Panc1 (cell line): ENCODE data around the gene CSNK2A1. TPM values are rescaled to one million over a fixed set of nuclear protein-coding genes. Genes with fewer than 3 reads are reported as not detected.

Experiments
- ATAC-seq: fragments of 200-7000 bp; cut with Tn5 transposase; 2 replicates; pipeline ENCODE4 v1.9.1; 2020; ENCODE audit warnings: mild to moderate bottlenecking, moderate library complexity
- BruUV-seq: library from RNA; stranded (reverse); fragments of 400-500 nt; replicated peaks from 2 replicates; lab custom pipeline; 2021; lab: Mats Ljungman, UMichigan
- CTCF ChIA-PET: fragments of 300-600 bp; sonication (Branson Sonifier 250); formaldehyde crosslinking; loops from one replicate; lab custom pipeline; 2022; ENCODE audit warnings: antibody characterized with exemption; lab: Charles Lee
- POLR2A ChIA-PET: fragments of 300-600 bp; sonication (Branson Sonifier 250); formaldehyde crosslinking; loops from one replicate; lab custom pipeline; 2022; ENCODE audit warnings: antibody characterized with exemption; lab: Charles Lee
- DNase-seq: peaks from one replicate; pipeline ENCODE4 v3.0.0-alpha.2; 2010; ENCODE audit warnings: low read depth, low spot score
- H3K27ac ChIP-seq: 2 replicates; pipeline ENCODE4 v1.5.1; 2011; ENCODE audit warnings: mild to moderate bottlenecking, low read length, inconsistent platforms
- H3K27me3 ChIP-seq: fragments of 200-500 bp; sonication (Bioruptor generic); 2 replicates; pipeline ENCODE4 v1.6.0; 2014; ENCODE audit warnings: low read length, inconsistent platforms; ENCODE audit not compliant: control insufficient read depth, insufficient read depth
- H3K36me3 ChIP-seq: fragments of 200-500 bp; sonication (Bioruptor generic); 2 replicates; pipeline ENCODE4 v1.5.1; 2014; ENCODE audit warnings: inconsistent platforms, mild to moderate bottlenecking, low read length, moderate library complexity; ENCODE audit not compliant: control insufficient read depth, insufficient read depth
- H3K4me1 ChIP-seq: 2 replicates; pipeline ENCODE4 v1.5.1; 2011; ENCODE audit warnings: inconsistent platforms, mild to moderate bottlenecking, low read length, moderate library complexity; ENCODE audit not compliant: control insufficient read depth, insufficient read depth
- H3K4me3 ChIP-seq, 2 experiments: 2 replicates each; pipeline ENCODE4 v1.5.1; 2011 to 2012; ENCODE audit warnings: low read depth in 2 of 2, low read length in 2 of 2, mild to moderate bottlenecking in 2 of 2, inconsistent platforms in 1 of 2, moderate library complexity in 1 of 2
- H3K9me3 ChIP-seq: fragments of 200-500 bp; sonication (Bioruptor generic); 2 replicates; pipeline ENCODE4 v1.5.1; 2014; ENCODE audit warnings: low read depth, mild to moderate bottlenecking, inconsistent platforms, low read length, moderate library complexity; ENCODE audit not compliant: control insufficient read depth, insufficient read depth
- CTCF ChIP-seq: fragments of 450-650 bp; IDR thresholded peaks from 2 replicates; pipeline ENCODE4 v1.5.1; 2017; ENCODE audit warnings: mild to moderate bottlenecking
- POLR2AphosphoS5 ChIP-seq: IDR thresholded peaks from 2 replicates; pipeline ENCODE4 v1.6.1; 2012; ENCODE audit warnings: mild to moderate bottlenecking, low read depth, low read length, moderate library complexity
- REST ChIP-seq, 2 experiments: IDR thresholded peaks; 2 replicates each; pipeline ENCODE4 v1.6.1; 2011 to 2012; ENCODE audit warnings: low read depth in 2 of 2, control low read depth in 1 of 2, low read length in 1 of 2, mild to moderate bottlenecking in 1 of 2, moderate library complexity in 1 of 2; ENCODE audit not compliant: insufficient read depth in 1 of 2
- SIN3A ChIP-seq: IDR thresholded peaks from 2 replicates; pipeline ENCODE4 v1.6.1; 2012; ENCODE audit warnings: low read depth, mild to moderate bottlenecking, low read length, moderate library complexity, borderline replicate concordance; ENCODE audit not compliant: insufficient read depth
- TCF7L2 ChIP-seq: IDR thresholded peaks from 2 replicates; pipeline ENCODE4 v1.6.1; 2011; ENCODE audit warnings: mild to moderate bottlenecking, low read depth, low read length, inconsistent platforms
- in situ Hi-C: cut with HindIII; loops from 2 replicates; pipeline ENCODE4 v1.10.0; 2016; ENCODE audit warnings: low sequenced_read_pairs, low pct_unique_long_range_greater_than_20kb
- intact Hi-C: fragments of 100-400 bp; cut with micrococcal nuclease; formaldehyde crosslinking; loops from one replicate; pipeline ENCODE4 v1.10.0; 2022; ENCODE audit not compliant: unreplicated experiment
- total RNA-seq: library from RNA; stranded (reverse); gene quantifications from one replicate; pipeline ENCODE4 v1.2.1, GENCODE V29; 2021; ENCODE audit not compliant: unreplicated experiment

The CSNK2A1 gene
- total RNA-seq, 1 experiment from 2014 or later: 191 TPM

GRCh38 chr20:438571-439469 is 104.8 kb downstream of the CSNK2A1 start:
- TF ChIP-seq CTCF (no peak), TCF7L2 (no peak), SIN3A (no peak), REST (IDR thresholded peaks at IDR 0.05; ENCODE audit: insufficient read depth in 1 of 2, low read depth in 2 of 2, low read length in 1 of 2) (no peak), POLR2AphosphoS5 (no peak)
- H3K9me3 ChIP-seq: no peaks in the 10 kb centered on the region
- no peaks in the 10 kb centered on the region for H3K4me1 ChIP-seq
- H3K4me3 ChIP-seq: no peak overlapping the region
- peaks cover 15% of the 10 kb centered on the region for H3K36me3 ChIP-seq
- BruUV-seq: no TSS peak
- intact Hi-C loops: no loop called here
- DNase-seq: no peak
- in situ Hi-C loops: no loop called here
- no peaks in the 10 kb centered on the region for H3K27me3 ChIP-seq
- CTCF ChIA-PET: interaction anchor here (1.4 kb wide), 1 partner anchor 300 kb away, joined by 3 read pairs; no protein-coding TSS in a partner anchor
- POLR2A ChIA-PET: no interaction called here
- ATAC-seq: no peak
- H3K27ac ChIP-seq: no peak overlapping the region

GRCh38 chr20:437787-438486 is 105.7 kb downstream of the CSNK2A1 start:
- no peaks in the 10 kb centered on the region for H3K27me3 ChIP-seq
- peaks cover 15% of the 10 kb centered on the region for H3K36me3 ChIP-seq
- TF ChIP-seq POLR2AphosphoS5: no peak
- no peak for TF ChIP-seq CTCF
- no peak for TF ChIP-seq SIN3A
- TF ChIP-seq TCF7L2: no peak
- TF ChIP-seq REST (IDR thresholded peaks at IDR 0.05; ENCODE audit: insufficient read depth in 1 of 2, low read depth in 2 of 2, low read length in 1 of 2): no peak
- ChIA-PET POLR2A (interaction anchor here (0.6 kb wide), 1 partner anchor 10 kb away, joined by 4 read pairs; no protein-coding TSS in a partner anchor), CTCF (interaction anchor here (1.4 kb wide), 1 partner anchor 301 kb away, joined by 3 read pairs; no protein-coding TSS in a partner anchor)
- BruUV-seq: no TSS peak
- DNase-seq: no peak
- H3K4me1 ChIP-seq: no peaks in the 10 kb centered on the region
- no peak for ATAC-seq
- H3K9me3 ChIP-seq: no peaks in the 10 kb centered on the region
- H3K27ac ChIP-seq: no peak overlapping the region
- in situ Hi-C loops: no loop called here
- intact Hi-C loops: no loop called here
- no peak overlapping the region for H3K4me3 ChIP-seq
